Measurements from ENCODE around the gene BCAM.
"Not testable (repeated sequence)": the region's sequence is repeated elsewhere in the genome, so short reads cannot be mapped to it uniquely, and the experiment has no call there.

The BCAM gene

GRCh38 chr19:44851427-44851826 lies 42.5 kb downstream of the BCAM start:
- peak in 1 of 2 experiments; percentile 16 for DNase-seq

GRCh38 chr19:44855606-44856005 lies 46.7 kb downstream of the BCAM start:
- DNase-seq: no peak

- peak; percentile 86 to 93 for DNase-seq
Measured at GRCh38 chr19:44856421-44857083, 47.6 kb downstream of the BCAM start.

GRCh38 chr19:44857837-44858236 lies 48.9 kb downstream of the BCAM start:
- no peak for DNase-seq

GRCh38 chr19:44861576-44861975 lies 52.7 kb downstream of the BCAM start:
- not testable (repeated sequence) for DNase-seq

- DNase-seq: no peak
Measured at GRCh38 chr19:44863990-44864389, 55.1 kb downstream of the BCAM start.

- no peak for DNase-seq
Measured at GRCh38 chr19:44865196-44865767, 56.4 kb downstream of the BCAM start.

- DNase-seq: no peak
Measured at GRCh38 chr19:44866664-44867063, 57.8 kb downstream of the BCAM start.

GRCh38 chr19:44867578-44867977 lies 58.7 kb downstream of the BCAM start:
- no peak for DNase-seq

- DNase-seq: peak; percentile 11 to 20
Measured at GRCh38 chr19:44869733-44870470, 61.0 kb downstream of the BCAM start.

All from Kasumi-1 (cell line).